Femur (tissue), 1 donor: ENCODE results near the gene ARHGEF28.

ENCODE experiments used
- DNase-seq: peaks from one replicate; pipeline ENCODE4 v3.0.0-alpha.2; 2017

The ARHGEF28 gene

DNA sequence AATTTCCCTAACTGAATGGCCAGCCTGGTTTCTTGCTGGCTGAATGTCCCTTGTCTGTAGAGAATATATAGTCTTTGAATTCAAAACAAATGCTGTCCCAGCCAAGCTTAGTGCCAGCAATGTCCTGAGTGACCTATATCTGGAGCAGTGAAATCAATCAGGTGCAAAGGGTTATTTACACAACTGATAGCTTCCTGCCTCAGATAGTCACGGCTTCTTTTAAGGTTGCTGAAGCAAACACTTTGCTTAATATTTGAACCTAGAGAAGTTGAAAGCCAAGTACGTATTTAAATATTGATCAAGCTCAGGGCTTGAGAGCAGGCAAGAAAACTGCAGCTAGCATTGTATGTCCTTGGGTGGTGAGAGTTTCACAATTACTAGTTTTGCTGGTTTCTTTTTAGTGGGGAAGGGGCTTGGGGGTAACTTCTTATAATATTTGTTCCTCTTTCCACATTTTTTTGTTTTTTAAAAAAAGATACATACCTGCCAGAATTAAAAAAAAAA, 2.0 kb upstream of the ARHGEF28 start:
- no peak for DNase-seq

- DNase-seq = no peak
These were observed 1.1 kb upstream of the ARHGEF28 start for GRCh38 chr5:73624888-73625287.

DNA sequence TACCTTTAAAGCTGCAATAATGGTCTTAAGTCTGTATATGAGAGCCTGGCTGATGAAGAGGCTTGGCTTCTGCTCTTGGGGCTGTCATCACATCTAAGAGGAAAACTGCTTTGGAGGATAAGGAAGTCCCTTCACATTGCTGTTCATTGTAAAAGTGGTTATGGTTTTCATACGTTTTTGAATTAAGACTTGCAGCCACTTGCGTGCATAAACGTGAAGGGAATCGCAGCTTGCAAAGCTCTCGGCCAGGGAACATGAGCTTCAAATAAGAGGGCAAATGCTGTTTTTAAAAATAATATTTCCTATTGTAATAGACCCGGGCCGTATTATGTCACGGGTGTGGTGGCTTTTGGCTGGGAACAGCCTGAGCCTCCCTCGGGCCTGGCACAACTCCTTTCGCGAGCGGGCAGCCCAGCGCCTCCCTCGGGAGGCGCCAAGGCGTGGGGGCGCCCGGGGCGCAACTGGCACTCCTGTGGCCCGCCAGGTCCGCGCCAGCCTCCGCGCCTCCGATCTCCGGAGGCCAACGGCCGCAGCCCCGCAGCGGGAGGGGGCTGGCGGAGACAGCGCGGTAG, 538 bp upstream of the ARHGEF28 start:
- DNase-seq = no peak

GRCh38 chr5:73626814-73627313, 868 bp downstream of the ARHGEF28 start:
- DNase-seq = no peak

DNA sequence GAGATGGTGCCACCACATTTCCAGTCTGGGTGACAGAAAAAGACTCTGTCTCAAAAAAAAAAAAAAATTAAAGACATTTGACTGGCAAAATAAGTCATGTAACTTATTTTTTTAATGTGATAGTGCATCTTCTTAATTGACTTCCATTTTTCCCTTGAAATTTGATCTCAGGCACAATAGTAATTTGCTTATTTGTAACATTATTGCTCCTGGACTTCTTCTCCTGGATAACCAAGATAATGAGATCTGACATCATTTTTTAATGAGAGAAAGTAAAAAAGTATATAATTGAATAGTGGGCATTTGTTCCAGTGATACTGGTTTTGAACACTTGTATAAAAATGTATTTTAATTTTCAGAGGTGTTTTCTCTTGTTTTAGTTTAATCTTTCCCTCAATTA, 3.5 kb downstream of the ARHGEF28 start:
- no peak for DNase-seq

DNA sequence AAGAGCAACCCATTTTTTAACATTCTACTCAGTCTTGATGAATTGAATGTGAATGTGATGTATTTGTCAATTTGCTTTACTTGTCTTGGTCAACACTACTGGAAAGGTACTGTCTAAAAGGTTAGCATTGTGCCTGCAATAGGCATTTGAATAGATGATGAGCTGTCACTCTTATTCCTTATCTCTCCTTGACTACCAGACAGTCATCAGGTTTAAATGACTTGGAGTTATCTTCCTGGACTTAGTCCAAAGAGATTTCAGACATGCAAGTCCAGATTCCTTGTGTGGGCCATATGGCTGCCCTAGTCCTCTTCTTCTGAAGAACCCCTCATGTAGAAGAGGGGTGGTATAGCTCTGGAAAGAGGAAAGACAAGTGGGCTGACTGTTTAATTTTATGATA, 4.8 kb downstream of the ARHGEF28 start:
- DNase-seq = no peak

DNA sequence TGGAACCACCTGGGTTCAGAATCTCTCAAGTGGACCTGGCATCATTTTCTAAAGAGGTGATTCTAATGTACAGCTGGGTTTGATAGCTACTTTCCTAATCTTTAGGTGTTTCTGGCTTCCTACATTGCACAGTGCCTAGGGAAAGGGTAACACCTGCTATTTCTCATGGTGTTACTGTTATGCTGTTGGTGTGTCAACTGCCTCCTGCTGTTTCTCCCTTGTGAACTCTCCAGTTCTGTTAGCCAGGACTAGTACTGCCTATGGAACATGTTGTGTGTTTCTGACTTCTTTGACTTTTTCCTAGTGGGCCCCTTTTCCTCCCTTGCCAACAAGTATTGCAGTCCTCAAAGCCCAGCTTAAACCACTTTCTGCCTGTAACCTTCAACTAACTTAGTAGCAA, 5.5 kb downstream of the ARHGEF28 start:
- no peak for DNase-seq

- DNase-seq = no peak
These were observed 7.1 kb downstream of the ARHGEF28 start for GRCh38 chr5:73633060-73633459.

DNA sequence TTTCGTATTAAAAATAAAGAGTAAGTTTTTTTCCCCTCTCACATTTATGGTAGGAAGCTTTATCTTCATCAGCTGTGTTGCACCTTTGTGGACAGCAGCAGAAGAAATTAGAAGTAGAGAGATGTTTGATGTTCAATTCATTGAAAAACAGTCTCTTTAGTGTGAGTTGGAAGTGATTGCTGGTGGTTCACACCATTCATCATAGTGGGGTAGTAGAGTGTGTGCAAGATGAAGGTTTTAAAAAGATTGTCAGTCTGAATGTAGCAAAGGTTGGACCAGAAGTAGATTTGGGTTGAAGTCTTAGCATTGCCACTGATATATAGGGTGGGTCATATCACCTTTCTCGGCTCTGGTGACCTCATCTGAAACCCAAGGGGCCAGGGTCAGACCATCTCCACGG, 10.4 kb downstream of the ARHGEF28 start:
- DNase-seq = no peak

- DNase-seq = no peak
These were observed 11.6 kb downstream of the ARHGEF28 start for GRCh38 chr5:73637565-73637964.

GRCh38 chr5:73638344-73639095, 12.5 kb downstream of the ARHGEF28 start:
- DNase-seq = no peak

- no peak for DNase-seq
These were observed 14.9 kb downstream of the ARHGEF28 start for GRCh38 chr5:73640861-73641320.

DNA sequence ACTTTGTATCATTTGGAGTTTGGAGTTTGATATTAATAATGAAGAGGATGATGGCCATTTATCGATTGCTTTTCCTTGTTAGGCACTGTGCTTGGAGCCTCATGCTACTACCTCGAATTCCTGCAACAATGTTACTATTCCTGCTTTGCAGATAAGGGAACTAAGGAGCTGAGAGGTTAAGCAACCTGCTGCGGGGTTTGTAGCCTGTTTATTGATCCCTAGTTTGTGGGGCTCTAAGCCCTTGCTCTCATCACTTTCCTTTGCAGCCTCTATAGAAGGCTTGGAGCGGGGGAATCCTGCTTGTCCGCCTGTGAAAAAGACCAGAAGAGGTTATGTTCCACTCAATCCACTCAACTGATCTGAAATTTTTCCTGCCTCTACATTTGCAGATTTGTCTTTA, 15.8 kb downstream of the ARHGEF28 start:
- DNase-seq = no peak

DNA sequence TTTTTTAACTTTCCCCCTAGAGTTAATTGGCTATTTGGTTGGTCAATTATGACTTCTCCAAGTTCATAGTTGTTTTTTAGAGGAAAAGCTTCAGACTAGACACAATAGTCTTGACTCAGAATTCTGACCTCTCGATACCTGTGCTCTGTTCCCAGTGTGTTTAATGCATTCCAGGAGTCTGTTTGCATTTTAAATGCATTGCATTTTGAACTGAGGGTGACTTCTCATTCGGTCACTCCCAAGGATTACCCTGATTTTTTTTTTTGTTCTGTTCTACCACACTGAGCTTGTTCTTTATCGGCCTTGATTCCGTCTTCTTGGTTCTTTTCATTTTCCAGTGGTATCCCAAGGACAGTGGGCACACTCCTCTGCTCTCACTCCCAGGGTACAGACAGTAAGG, 16.3 kb downstream of the ARHGEF28 start:
- no peak for DNase-seq

DNA sequence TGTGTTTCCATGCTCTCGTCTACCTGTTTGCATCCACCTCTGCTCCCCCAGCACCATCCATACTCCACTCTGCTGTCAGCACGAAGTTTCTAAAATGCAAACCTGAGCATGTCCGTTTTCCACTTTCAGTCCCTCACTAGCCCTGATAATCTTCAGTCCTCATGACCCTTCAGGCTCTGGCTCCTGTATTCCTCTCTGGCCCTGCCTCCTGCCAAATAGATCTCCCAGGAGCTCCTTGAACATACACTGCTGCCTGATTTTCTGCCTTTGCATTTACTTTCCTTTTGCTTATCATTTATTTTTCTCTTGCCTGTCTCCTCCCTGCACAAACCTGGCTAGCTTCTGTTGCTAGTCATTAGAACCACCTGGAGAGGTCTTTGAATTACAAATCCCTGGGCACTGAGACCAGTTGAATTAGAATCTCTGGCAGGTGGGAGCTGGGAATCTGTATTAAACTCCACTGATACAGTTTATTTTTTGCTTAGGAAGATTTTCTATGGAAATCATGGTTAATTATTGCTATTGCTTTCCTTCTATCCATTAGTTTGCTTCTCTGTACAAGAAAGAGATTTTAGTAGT, 18.5 kb downstream of the ARHGEF28 start:
- no peak for DNase-seq

- no peak for DNase-seq
These were observed 21.7 kb downstream of the ARHGEF28 start for GRCh38 chr5:73647721-73648120.

- no peak for DNase-seq
These were observed 22.5 kb downstream of the ARHGEF28 start for GRCh38 chr5:73648515-73648914.

- DNase-seq = no peak
These were observed 23.9 kb downstream of the ARHGEF28 start for GRCh38 chr5:73649926-73650325.

GRCh38 chr5:73652391-73652790, 26.4 kb downstream of the ARHGEF28 start:
- DNase-seq = no peak

DNA sequence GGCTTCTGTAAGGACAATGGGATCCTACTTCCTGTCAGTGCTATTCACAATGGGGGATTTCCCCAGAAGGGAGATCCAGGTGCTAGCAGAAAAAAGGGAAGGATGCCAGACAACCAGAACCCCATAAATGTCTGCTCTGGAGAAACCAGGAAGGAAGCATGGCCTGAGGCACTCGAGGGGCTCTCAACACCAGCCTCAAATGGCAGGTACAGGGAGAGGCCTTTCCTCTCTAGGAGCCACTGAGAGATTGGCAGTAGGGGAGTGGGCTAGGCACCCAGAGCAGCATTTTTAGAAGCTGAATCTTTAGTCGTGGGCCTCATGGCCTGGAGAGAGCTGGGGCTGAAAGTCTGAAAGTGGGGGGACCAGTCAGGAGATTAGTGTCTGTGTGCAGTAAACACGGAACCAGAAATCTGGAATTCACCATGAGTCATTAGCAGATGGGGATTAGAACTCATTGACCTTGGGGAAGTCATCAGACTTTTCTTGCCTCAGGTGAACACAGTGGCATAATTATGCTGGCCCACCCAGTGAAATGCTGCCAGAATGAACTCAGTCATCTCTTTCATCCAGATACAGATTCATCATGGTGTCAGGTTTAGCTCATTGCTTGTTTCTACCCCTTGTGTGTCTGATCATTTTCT, 28.3 kb downstream of the ARHGEF28 start:
- no peak for DNase-seq

GRCh38 chr5:73654819-73655318, 28.9 kb downstream of the ARHGEF28 start:
- DNase-seq = no peak

DNA sequence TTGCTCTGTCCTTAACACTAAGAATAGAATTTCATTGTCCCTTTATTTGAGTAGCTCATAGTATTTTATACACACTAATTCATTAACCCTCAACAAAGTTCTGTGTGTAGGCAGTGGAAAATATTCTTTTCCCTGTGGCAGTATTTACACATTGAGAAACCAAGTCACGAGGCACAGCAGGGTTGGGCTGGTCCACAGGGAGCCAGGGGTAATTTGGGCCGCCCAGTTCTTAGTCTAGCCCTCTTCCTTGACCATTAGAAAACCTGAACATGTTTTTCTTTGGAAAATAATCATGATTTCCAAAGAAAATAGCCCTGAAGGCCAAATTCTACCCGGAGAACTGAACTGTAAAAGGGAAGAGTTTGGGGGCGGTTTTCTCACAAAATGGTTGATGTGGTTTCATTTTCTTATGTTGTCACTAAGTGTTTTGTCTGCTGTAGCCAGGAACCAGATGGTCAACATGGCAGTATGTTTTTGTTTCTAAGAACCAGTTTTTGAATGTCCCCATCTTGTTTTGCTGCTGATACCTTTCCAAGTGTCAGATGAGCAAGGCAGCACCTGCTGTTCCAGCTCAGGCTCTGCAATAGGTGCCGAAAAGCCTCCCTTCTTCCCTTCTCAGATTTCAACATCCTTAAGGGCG, 29.6 kb downstream of the ARHGEF28 start:
- no peak for DNase-seq

DNA sequence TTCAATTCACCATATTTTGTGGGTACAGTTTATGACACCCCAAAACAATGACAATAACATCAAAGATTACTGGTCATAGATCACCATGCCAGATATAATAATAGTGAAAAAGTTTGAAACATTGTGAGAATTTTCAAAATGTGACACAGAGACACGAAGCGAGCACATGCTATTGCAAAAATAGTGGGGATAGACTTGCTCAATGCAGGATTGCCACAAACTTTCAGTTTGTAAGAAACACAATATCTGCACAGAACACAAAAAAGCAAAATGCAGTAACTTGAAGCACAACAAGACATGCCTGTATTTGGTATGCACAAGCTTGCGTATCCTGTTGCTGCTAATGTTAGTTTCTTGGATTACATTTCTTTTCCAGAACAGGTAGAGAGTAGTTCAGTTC, 35.8 kb downstream of the ARHGEF28 start:
- no peak for DNase-seq
